Measurements from ENCODE around the gene MTPN.

The MTPN gene

GRCh38 chr7:135970045-135970444 is 7.1 kb downstream of the MTPN start:
- no peak overlapping the region for H3K4me3 ChIP-seq (ENCODE audit: low read length)
- TF ChIP-seq CTCF (IDR thresholded peaks at IDR 0.05; ENCODE audit: insufficient read depth, low read depth, low read length, missing control alignments): no peak
- DNase-seq (ENCODE audit: low read depth): no peak

- TF ChIP-seq CTCF (IDR thresholded peaks at IDR 0.05; ENCODE audit: insufficient read depth, low read depth, low read length, missing control alignments): no peak
- no peak for DNase-seq (ENCODE audit: low read depth)
Measured at GRCh38 chr7:135966341-135967043, 10.7 kb downstream of the MTPN start.

GRCh38 chr7:135965602-135966001 is 11.6 kb downstream of the MTPN start:
- TF ChIP-seq CTCF (IDR thresholded peaks at IDR 0.05; ENCODE audit: insufficient read depth, low read depth, low read length, missing control alignments): no peak
- no peak overlapping the region for H3K4me3 ChIP-seq (ENCODE audit: low read length)

More at GRCh38 chr7:135966341-135967043, 10.7 kb downstream of the MTPN start:
- H3K4me3 ChIP-seq (ENCODE audit: low read length): no peak overlapping the region

GRCh38 chr7:135964791-135965190 is 12.4 kb downstream of the MTPN start:
- no peak for TF ChIP-seq CTCF (IDR thresholded peaks at IDR 0.05; ENCODE audit: insufficient read depth, low read depth, low read length, missing control alignments)
- no peak for DNase-seq (ENCODE audit: low read depth)
- H3K4me3 ChIP-seq (ENCODE audit: low read length): no peak overlapping the region

More at GRCh38 chr7:135965602-135966001, 11.6 kb downstream of the MTPN start:
- no peak for DNase-seq (ENCODE audit: low read depth)

- no peak for TF ChIP-seq CTCF (IDR thresholded peaks at IDR 0.05; ENCODE audit: insufficient read depth, low read depth, low read length, missing control alignments)
- H3K4me3 ChIP-seq (ENCODE audit: low read length): no peak overlapping the region
- DNase-seq (ENCODE audit: low read depth): no peak
Measured at GRCh38 chr7:135964274-135964673, 12.9 kb downstream of the MTPN start.

- H3K4me3 ChIP-seq (ENCODE audit: low read length): no peak overlapping the region
- TF ChIP-seq CTCF (IDR thresholded peaks at IDR 0.05; ENCODE audit: insufficient read depth, low read depth, low read length, missing control alignments): no peak
- no peak for DNase-seq (ENCODE audit: low read depth)
Measured at GRCh38 chr7:135962802-135963201, 14.4 kb downstream of the MTPN start.

Measured in epithelial cell of esophagus (primary cell).